Kidney epithelial cell (primary cell): ENCODE results near the gene AFG1L. TPM values are rescaled to one million over a fixed set of nuclear protein-coding genes. Genes with fewer than 3 reads are reported as not detected.
"Not testable (repeated sequence)": the region's sequence is repeated elsewhere in the genome, so short reads cannot be mapped to it uniquely, and the experiment has no call there.

ENCODE experiments used
- DNase-seq: peaks from one replicate; pipeline ENCODE4 v3.0.0-alpha.2; 2010; ENCODE audit warnings: low read depth
- H3K27me3 ChIP-seq: 2 replicates; pipeline ENCODE4 v1.6.0; 2011; ENCODE audit warnings: low read length; ENCODE audit not compliant: control insufficient read depth, insufficient read depth
- H3K36me3 ChIP-seq: 2 replicates; pipeline ENCODE4 v1.5.1; 2011; ENCODE audit warnings: low read length; ENCODE audit not compliant: control insufficient read depth, insufficient read depth
- H3K4me3 ChIP-seq: 2 replicates; pipeline ENCODE4 v1.5.1; 2011; ENCODE audit warnings: low read depth, mild to moderate bottlenecking, control low read depth, low read length
- CTCF ChIP-seq: IDR thresholded peaks from 2 replicates; pipeline ENCODE4 v1.5.1; 2011; ENCODE audit warnings: mild to moderate bottlenecking, moderate library complexity, low read length, control low read depth, inconsistent platforms; ENCODE audit not compliant: insufficient read depth, poor library complexity, severe bottlenecking
- total RNA-seq: library from RNA; depleted of rRNA; stranded (reverse); fragments of >200 nt; gene quantifications from 2 replicates; pipeline ENCODE4 v1.2.3, GENCODE V29; 2015

AFG1L gene
- 3.1 and 3.6 TPM in 2 replicates for total RNA-seq

DNA sequence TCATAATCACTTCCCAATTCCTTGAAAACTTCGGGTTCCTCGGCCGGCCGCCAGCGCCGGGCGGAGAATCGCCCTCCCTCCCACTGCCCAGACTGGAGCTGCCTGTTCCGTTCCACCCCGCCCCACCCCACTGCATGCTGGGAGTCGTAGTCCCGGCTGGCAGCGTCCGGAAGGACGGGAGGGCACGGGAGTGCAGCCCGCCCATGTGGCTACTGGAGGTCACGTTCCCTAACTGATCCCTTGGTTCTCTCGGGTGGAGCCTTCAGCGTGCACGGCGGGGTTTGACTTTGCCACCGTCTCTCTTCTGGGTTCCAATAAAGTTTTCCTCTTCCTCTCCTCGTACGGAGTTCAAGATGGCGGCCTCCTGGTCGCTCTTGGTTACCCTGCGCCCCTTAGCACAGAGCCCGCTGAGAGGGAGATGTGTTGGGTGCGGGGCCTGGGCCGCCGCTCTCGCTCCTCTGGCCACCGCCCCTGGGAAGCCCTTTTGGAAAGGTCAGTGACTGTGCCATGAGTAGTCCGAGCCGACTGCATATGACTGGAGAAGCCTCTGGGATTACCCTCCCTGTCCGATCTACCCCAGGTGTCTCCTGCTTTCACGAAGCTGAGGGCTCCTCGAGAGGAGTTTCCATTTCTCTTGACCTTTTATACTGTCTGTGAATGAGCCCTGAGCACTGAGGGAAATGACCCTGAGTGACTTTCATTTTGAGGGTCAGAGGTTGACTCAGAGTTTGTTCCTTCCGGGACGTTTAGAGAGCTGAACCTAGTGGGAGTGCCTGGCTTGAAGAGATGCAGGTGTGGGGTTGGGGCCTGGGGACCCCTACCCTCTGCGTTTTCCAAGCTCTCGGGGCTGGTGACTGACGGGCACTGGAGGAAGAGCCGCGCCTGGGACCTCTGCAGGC is at the start of gene AFG1L:
AFG1L (plus strand) TSS at position 328 of the 899 bp plus-strand sequence; CDS start at position 354, 26 bp downstream.
- H3K4me3 ChIP-seq = peak within 1 kb of the TSS; percentile 91
- DNase-seq = peak; percentile 52
- no peaks in the 10 kb centered on the region for H3K27me3 ChIP-seq
- no peaks in the 10 kb centered on the region for H3K36me3 ChIP-seq
- no peak for TF ChIP-seq CTCF

GRCh38 chr6:108245095-108245494 is 49.8 kb upstream of the AFG1L start:
- DNase-seq, H3K36me3 ChIP-seq, H3K4me3 ChIP-seq, H3K27me3 ChIP-seq: not testable (repeated sequence)

GRCh38 chr6:108247965-108248536 is 46.8 kb upstream of the AFG1L start:
- no peaks in the 10 kb centered on the region for H3K36me3 ChIP-seq
- H3K27me3 ChIP-seq = no peaks in the 10 kb centered on the region
- no peak for TF ChIP-seq CTCF
- no peak overlapping the region for H3K4me3 ChIP-seq
- DNase-seq = no peak

GRCh38 chr6:108250240-108250866 is 44.5 kb upstream of the AFG1L start:
- H3K4me3 ChIP-seq = no peak overlapping the region
- DNase-seq = no peak
- TF ChIP-seq CTCF = peak; percentile 14
- no peaks in the 10 kb centered on the region for H3K27me3 ChIP-seq
- no peaks in the 10 kb centered on the region for H3K36me3 ChIP-seq

DNA sequence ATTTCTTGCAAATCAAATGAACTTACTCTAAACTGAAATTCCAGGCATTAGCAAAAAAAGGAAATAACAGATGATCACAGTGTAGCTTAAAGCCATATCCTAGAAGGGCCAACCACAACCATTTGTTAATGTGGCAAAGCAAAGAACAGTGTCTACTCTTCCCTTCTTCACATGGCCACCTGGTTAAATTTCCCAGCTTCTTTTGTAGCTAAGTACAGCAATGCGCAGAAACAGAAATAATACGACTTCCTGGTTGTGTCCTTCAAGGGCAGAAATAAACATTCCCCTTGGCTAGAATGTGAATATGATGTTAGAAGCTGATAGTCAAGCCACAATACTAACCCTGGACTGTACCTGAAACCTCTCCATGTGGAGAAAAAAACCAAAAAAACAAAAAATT is 43.6 kb upstream of the AFG1L start:
- H3K4me3 ChIP-seq = no peak overlapping the region
- H3K36me3 ChIP-seq = no peaks in the 10 kb centered on the region
- H3K27me3 ChIP-seq = no peaks in the 10 kb centered on the region
- no peak for TF ChIP-seq CTCF
- DNase-seq = no peak

GRCh38 chr6:108252055-108252454 is 42.8 kb upstream of the AFG1L start:
- Histone ChIP-seq H3K4me3 (no peak overlapping the region), H3K27me3 (no peaks in the 10 kb centered on the region), H3K36me3 (no peaks in the 10 kb centered on the region)
- DNase-seq = no peak
- no peak for TF ChIP-seq CTCF
